ENCODE results near the gene FAHD1. TPM values are rescaled to one million over a fixed set of nuclear protein-coding genes. Genes with fewer than 3 reads are reported as not detected.
A peak's percentile ranks its signal among the peaks of the same experiment; 100 is the strongest.
"Not testable (repeated sequence)": the region's sequence is repeated elsewhere in the genome, so short reads cannot be mapped to it uniquely, and the experiment has no call there.

The FAHD1 gene
- polyA plus RNA-seq, 1 donor from 2014 or later = 19.0 TPM

GRCh38 chr16:1865902-1866690 is 39.1 kb downstream of the FAHD1 start:
- Mint-ChIP-seq H3K27ac (no peak overlapping the region), H3K4me1 (no peaks in the 10 kb centered on the region), H3K4me3 (no peak overlapping the region), H3K9me3 (no peaks in the 10 kb centered on the region), H3K36me3 (no peaks in the 10 kb centered on the region), H3K27me3 (peaks cover 14% of the 10 kb centered on the region)

GRCh38 chr16:1870365-1871082 is 43.5 kb downstream of the FAHD1 start:
- H3K27me3 Mint-ChIP-seq = peaks cover 19% of the 10 kb centered on the region
- peaks cover 0 to 3% (median 1%) of the 10 kb centered on the region in 3 donors for H3K4me1 Mint-ChIP-seq
- H3K4me3 Mint-ChIP-seq = no peak overlapping the region

GRCh38 chr16:1871974-1872635 is 45.1 kb downstream of the FAHD1 start, which contains the start of gene MEIOB:
TSS of gene MEIOB (minus strand) at chr16:1872164. CDS start at chr16:1868175, 3,989 bp downstream.
- Mint-ChIP-seq H3K4me1 (peaks cover 0 to 3% (median 1%) of the 10 kb centered on the region in 3 donors), H3K4me3 (peak within 1 kb of the TSS in 2 of 4 donors; percentile 25 to 37), H3K27ac (peak within 1 kb of the TSS in 1 of 3 donors; percentile 35), H3K9me3 (no peaks in the 10 kb centered on the region), H3K27me3 (peaks cover 21% of the 10 kb centered on the region), H3K36me3 (peaks cover 2% of the 10 kb centered on the region)

More at GRCh38 chr16:1870365-1871082, 43.5 kb downstream of the FAHD1 start:
- Mint-ChIP-seq H3K27ac (no peak overlapping the region), H3K9me3 (no peaks in the 10 kb centered on the region), H3K36me3 (peaks cover 2% of the 10 kb centered on the region)

- no peak overlapping the region for H3K27ac Mint-ChIP-seq
- H3K4me3 Mint-ChIP-seq = no peak overlapping the region
- peaks cover 0 to 3% (median 1%) of the 10 kb centered on the region in 3 donors for H3K4me1 Mint-ChIP-seq
- H3K9me3 Mint-ChIP-seq = no peaks in the 10 kb centered on the region
- peaks cover 28% of the 10 kb centered on the region for H3K27me3 Mint-ChIP-seq
- peaks cover 2% of the 10 kb centered on the region for H3K36me3 Mint-ChIP-seq
These were observed 47.8 kb downstream of the FAHD1 start for GRCh38 chr16:1874854-1875253.

- H3K4me1 Mint-ChIP-seq = not testable (repeated sequence)
These were observed 49.1 kb downstream of the FAHD1 start for GRCh38 chr16:1876066-1876465.

GRCh38 chr16:1876468-1876867 is 49.5 kb downstream of the FAHD1 start:
- Mint-ChIP-seq H3K9me3 (no peaks in the 10 kb centered on the region), H3K27ac (no peak overlapping the region), H3K4me3 (no peak overlapping the region), H3K36me3 (peaks cover 2% of the 10 kb centered on the region), H3K27me3 (peaks cover 22% of the 10 kb centered on the region), H3K4me1 (peaks cover 0 to 3% (median 1%) of the 10 kb centered on the region in 3 donors)

More at GRCh38 chr16:1876066-1876465, 49.1 kb downstream of the FAHD1 start:
- H3K27ac Mint-ChIP-seq, H3K4me3 Mint-ChIP-seq, H3K9me3 Mint-ChIP-seq, H3K36me3 Mint-ChIP-seq: not testable (repeated sequence)
- peaks cover 22% of the 10 kb centered on the region for H3K27me3 Mint-ChIP-seq

GRCh38 chr16:1877089-1877488 is 50.1 kb downstream of the FAHD1 start:
- Mint-ChIP-seq H3K9me3 (no peaks in the 10 kb centered on the region), H3K27ac (no peak overlapping the region), H3K27me3 (peaks cover 21% of the 10 kb centered on the region), H3K36me3 (peaks cover 2% of the 10 kb centered on the region), H3K4me1 (peaks cover 0 to 3% (median 1%) of the 10 kb centered on the region in 3 donors), H3K4me3 (peak overlapping the region in 1 of 4 donors; percentile 42)

GRCh38 chr16:1877804-1878203 is 50.8 kb downstream of the FAHD1 start:
- peaks cover 17% of the 10 kb centered on the region for H3K27me3 Mint-ChIP-seq
- no peak overlapping the region for H3K27ac Mint-ChIP-seq
- no peaks in the 10 kb centered on the region for H3K4me1 Mint-ChIP-seq
- no peaks in the 10 kb centered on the region for H3K36me3 Mint-ChIP-seq
- no peak overlapping the region for H3K4me3 Mint-ChIP-seq
- no peaks in the 10 kb centered on the region for H3K9me3 Mint-ChIP-seq

GRCh38 chr16:1878256-1878655 is 51.2 kb downstream of the FAHD1 start:
- no peaks in the 10 kb centered on the region for H3K36me3 Mint-ChIP-seq
- H3K27ac Mint-ChIP-seq = no peak overlapping the region
- no peaks in the 10 kb centered on the region for H3K9me3 Mint-ChIP-seq
- H3K4me3 Mint-ChIP-seq = no peak overlapping the region
- peaks cover 13% of the 10 kb centered on the region for H3K27me3 Mint-ChIP-seq
- H3K4me1 Mint-ChIP-seq = no peaks in the 10 kb centered on the region

Other genes starting within 250 kb of the FAHD1 start
- 3.1 TPM for gene IFT140, start 215.1 kb upstream of the FAHD1 start, polyA plus RNA-seq
- 4.2 TPM for gene CRAMP1, start 214.8 kb upstream of the FAHD1 start, polyA plus RNA-seq
- 10.8 TPM for gene JPT2, start 148.9 kb upstream of the FAHD1 start, polyA plus RNA-seq
- 5.9 TPM for gene MAPK8IP3, start 121.0 kb upstream of the FAHD1 start, polyA plus RNA-seq
- 66.1 TPM for gene NME3, start 55.7 kb upstream of the FAHD1 start, polyA plus RNA-seq
- gene EME2, start 54.4 kb upstream of the FAHD1 start, polyA plus RNA-seq = 1.5 TPM
- 156 TPM for gene MRPS34, start 54.1 kb upstream of the FAHD1 start, polyA plus RNA-seq
- 55.2 TPM for gene SPSB3, start 44.6 kb upstream of the FAHD1 start, polyA plus RNA-seq
- gene NUBP2, start 44.2 kb upstream of the FAHD1 start, polyA plus RNA-seq = 76.9 TPM
- not detected for gene IGFALS, start 33.5 kb upstream of the FAHD1 start, polyA plus RNA-seq
- gene HAGH, start 381 bp upstream of the FAHD1 start, polyA plus RNA-seq = 31.6 TPM
- not detected for gene MEIOB, start 45.0 kb downstream of the FAHD1 start, polyA plus RNA-seq
- gene HS3ST6, start 91.2 kb downstream of the FAHD1 start, polyA plus RNA-seq = not detected
- 17.2 TPM for gene MSRB1, start 116.0 kb downstream of the FAHD1 start, polyA plus RNA-seq
- not detected for gene RPL3L, start 127.5 kb downstream of the FAHD1 start, polyA plus RNA-seq
- gene NDUFB10, start 132.3 kb downstream of the FAHD1 start, polyA plus RNA-seq = 204 TPM
- 6,339 TPM for gene RPS2, start 137.6 kb downstream of the FAHD1 start, polyA plus RNA-seq
- not detected for gene RNF151, start 139.7 kb downstream of the FAHD1 start, polyA plus RNA-seq
- gene TBL3, start 144.8 kb downstream of the FAHD1 start, polyA plus RNA-seq = 52.0 TPM
- not detected for gene NOXO1, start 154.3 kb downstream of the FAHD1 start, polyA plus RNA-seq
- 39.0 TPM for gene GFER, start 157.0 kb downstream of the FAHD1 start, polyA plus RNA-seq
- gene SYNGR3, start 162.8 kb downstream of the FAHD1 start, polyA plus RNA-seq = 4.9 TPM
- 11.0 TPM for gene ZNF598, start 182.6 kb downstream of the FAHD1 start, polyA plus RNA-seq
- gene NPW, start 192.6 kb downstream of the FAHD1 start, polyA plus RNA-seq = not detected
- not detected for gene NHERF2, start 199.7 kb downstream of the FAHD1 start, polyA plus RNA-seq
- 35.2 TPM for gene NTHL1, start 220.6 kb downstream of the FAHD1 start, polyA plus RNA-seq
- gene TSC2, start 220.8 kb downstream of the FAHD1 start, polyA plus RNA-seq = 30.3 TPM

Data from IgD-negative memory B cell (primary cell).